ENCODE data around the gene BORA. TPM values are rescaled to one million over a fixed set of nuclear protein-coding genes. Genes with fewer than 3 reads are reported as not detected.
A peak's percentile ranks its signal among the peaks of the same experiment; 100 is the strongest.
"Not testable (repeated sequence)": the region's sequence is repeated elsewhere in the genome, so short reads cannot be mapped to it uniquely, and the experiment has no call there.

Gene BORA
- total RNA-seq, 1 donor from 2014 or later = 1.6 TPM

DNA sequence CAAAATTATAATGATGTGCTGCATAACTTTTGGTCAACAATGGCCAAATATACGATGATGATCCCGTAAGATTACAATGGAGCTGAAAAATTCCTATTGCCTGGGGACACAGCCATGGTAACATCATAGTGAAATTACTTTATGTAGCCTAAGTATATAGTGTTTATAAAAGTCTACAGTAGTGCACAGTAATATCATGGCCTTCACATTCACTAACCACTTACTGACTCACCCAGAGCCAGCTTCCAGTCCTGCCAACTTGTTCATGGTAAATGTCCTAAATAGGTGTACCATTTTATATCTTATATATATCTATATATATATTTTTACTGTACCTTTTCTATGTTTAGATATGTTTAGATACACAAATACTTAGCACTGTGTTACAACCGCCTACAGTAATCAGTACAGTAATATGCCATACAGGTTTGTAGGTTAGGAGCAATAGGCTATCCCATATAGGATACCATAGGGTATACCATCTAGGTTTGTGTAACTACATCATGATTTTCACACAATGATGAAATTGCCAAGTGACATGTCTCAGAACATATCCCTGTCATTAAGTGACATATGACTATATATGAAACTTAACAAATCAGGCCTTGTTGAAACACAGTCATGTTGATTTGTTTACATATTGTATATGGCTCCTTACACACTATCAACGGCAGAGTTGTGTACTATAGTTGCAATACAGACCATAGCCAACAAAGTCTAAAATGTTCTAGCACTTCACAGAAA is 30.2 kb downstream of the BORA start:
- no peak for FAIRE-seq

DNA sequence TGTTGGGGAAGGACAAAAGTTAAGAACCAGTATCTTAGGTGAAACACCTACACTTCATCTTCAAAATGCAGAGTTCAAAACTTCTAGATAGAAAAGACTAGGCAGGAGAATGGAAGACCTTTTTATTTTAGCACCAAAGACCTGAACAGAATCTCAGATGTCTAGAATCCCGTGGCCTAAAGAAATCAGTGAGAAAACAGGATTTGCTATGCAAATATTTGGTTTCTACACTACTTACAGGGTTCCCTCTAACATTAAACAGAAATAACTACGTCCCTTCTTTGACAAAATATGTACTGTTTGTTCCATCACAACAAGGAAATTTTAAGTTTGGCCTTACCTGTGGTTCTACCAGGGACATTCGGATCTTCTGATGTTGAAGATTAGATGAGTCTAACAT is 32.5 kb downstream of the BORA start:
- DNase-seq (ENCODE audit: low spot score in 2 of 2) (no peak), FAIRE-seq (no peak)

More for the DNA sequence above, 30.2 kb downstream of the BORA start:
- no peak for DNase-seq (ENCODE audit: low spot score in 2 of 2)

DNA sequence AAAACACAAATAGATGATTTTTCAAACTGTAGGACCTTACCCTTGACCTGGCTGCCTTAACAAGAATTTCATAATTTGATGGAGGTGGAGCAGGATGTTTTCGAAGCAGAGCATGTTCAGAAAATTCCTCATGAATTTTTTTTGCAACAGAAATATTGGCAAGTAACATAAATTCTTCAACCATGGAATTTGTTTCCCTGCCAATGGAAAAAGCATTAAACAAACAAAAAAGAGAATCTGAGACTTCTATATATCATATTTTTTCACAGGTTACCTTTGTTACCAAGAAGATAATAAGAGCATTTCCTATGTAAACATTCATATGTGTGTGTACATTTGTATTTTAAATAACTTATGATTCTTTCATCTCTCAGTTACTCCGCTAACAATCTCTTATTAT is 35.7 kb downstream of the BORA start:
- DNase-seq (ENCODE audit: low spot score in 2 of 2) = no peak
- FAIRE-seq = no peak

DNA sequence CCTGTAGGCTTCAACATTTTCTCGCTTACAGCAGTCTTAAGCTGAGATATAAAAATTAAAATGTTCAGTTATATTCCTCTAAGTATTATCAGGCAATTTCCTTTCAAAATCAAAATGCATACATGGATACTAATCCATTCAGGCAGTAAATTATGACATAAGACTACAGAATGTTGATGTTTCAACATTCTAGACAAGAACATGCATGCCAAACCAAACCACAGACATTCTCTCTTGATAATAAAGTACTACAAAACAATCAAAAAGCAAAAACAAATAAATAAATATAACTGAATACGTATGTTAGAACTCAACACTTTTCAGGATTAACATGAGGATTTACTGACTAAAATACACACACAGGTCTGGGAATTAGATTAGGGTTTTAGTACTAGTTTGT is 46.3 kb downstream of the BORA start:
- DNase-seq (ENCODE audit: low spot score in 2 of 2) (no peak), FAIRE-seq (no peak)

DNA sequence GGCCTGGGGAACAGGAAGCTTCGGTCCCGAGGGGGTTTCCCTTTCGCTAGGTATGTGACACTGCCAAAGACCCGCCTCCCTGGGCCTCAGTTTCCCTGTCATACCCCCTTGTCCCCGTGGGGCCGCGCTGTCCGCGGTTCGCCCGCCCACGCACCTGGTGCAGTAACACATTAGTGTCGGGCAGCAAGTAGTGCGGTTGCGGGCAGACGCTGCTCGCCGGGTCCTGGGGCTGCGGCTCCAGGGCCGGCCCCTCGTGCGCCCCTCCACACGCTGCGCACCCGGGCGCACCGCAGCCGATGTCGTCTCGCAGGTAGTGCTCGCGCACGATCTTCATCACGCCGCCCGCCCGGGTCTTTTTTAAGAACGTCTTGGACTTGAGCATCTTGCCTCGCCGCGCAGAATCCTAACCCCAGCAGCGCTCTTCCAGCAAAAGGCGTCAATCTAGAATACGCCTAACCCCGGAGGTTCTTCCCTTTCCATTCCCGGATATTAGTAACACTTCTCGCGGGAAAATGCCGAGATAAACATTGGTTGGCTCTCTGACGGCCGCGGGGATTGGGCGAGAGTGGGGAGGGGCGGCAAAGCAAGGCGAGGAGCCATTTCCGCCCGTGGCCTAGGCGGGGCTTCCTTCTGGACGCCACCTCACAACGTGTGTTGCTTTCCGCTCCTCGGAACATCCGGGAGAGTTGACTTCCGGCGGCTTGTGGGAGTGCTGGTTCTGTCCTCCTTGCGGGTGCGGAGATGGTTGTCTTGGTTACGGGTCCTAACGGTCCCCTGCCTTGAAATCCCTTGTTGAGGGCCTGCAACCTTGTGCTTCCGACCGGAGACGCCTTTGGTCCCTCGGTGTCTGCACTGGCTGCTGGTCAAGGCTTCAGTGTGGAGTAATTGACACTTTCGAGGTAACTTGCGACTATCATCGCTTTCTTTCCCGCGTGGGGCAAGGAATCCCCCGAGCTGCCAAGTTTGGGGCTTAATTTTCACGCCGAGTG is 54.0 kb downstream of the BORA start, which contains the start of the genes DIS3 and PIBF1:
Gene DIS3 (minus strand): TSS at position 450 of the 989 bp plus-strand sequence. CDS start 68 bp downstream, at position 382.
Gene PIBF1 (plus strand): TSS at position 683 of the 989 bp plus-strand sequence. CDS start 1,337 bp downstream, outside the sequence.
- peak; percentile 85 for FAIRE-seq
- peak; percentile 83 to 91 for DNase-seq (ENCODE audit: low spot score in 2 of 2)

DNA sequence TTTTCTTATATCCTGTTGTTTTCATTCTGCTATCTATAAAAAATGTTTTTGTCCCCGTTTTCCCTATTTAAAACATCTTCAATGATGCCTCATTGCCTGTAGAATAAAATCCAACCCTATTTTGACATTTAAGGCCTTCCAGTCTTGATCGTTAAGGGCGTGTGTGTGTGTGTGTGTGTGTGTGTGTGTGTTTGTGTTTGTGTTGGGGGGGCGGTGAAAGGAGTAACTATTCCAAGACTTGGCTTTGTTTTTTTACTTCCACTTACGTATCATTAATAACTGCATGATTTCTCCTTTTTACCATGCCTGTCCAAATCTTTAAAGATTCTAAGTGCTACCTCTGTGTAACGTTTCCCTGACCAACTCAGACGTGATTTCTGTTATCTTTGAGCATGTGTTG is 55.0 kb downstream of the BORA start:
- DNase-seq (ENCODE audit: low spot score in 2 of 2) = no peak

DNA sequence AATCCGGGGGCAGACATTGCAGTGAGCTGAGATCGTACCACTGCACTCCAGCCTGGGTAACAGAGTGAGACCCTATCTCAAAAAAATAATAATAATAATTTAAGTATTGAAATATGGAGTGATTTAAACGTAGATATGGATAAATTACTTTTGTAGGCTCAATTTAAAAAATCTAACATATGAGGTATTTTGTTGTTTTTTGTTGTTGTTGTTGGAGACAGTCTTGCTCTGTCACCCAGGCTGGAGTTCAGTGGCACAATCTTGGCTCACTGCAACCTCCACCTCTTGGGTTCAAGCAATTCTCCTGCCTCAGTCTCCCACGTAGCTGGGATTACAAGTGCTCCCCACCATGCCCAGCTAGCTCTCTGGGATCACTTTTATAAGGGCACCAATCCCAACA is 57.0 kb downstream of the BORA start:
- FAIRE-seq = not testable (repeated sequence)

More for the DNA sequence above, 55.0 kb downstream of the BORA start:
- FAIRE-seq = no peak

DNA sequence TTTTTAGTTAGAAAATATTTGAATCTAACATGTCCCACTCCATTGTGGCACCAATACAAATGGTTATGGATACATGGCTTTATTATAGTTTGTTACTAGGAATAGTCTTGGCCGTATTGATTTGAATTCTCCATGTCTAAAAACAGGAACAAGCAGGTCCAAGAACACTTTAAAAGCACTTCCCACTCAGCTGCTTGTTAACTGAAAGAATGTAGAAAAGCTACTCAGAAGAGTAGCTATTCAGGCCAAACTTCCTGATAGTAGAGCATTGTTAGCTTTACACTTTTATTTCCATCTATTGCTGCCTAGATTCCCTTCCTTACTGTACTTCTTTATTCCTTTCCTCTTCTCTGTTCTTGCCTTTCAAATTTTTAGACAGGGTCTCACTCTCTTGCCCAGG is 61.1 kb downstream of the BORA start:
- DNase-seq (ENCODE audit: low spot score in 2 of 2) = no peak
- FAIRE-seq = no peak

More for the DNA sequence above, 57.0 kb downstream of the BORA start:
- not testable (repeated sequence) for DNase-seq (ENCODE audit: low spot score in 2 of 2)

DNA sequence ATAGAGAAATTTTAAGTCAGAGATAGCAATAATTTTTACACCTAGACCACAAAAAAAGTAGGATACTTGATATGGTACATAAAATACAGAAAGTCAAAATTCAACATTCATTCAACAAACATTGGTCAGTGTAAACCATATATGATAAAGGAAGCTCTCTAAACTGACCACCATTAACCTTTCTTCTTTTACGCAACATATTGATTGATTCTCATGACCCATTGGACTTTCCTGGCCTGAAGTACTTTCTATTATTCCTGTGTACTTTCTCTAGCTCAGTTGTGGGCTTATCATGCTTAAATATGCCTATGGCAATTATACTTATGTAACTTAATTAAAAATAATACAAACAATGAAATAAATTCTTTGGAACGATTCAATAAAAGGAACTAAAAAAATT is 64.9 kb downstream of the BORA start:
- DNase-seq (ENCODE audit: low spot score in 2 of 2) = no peak
- FAIRE-seq = no peak

DNA sequence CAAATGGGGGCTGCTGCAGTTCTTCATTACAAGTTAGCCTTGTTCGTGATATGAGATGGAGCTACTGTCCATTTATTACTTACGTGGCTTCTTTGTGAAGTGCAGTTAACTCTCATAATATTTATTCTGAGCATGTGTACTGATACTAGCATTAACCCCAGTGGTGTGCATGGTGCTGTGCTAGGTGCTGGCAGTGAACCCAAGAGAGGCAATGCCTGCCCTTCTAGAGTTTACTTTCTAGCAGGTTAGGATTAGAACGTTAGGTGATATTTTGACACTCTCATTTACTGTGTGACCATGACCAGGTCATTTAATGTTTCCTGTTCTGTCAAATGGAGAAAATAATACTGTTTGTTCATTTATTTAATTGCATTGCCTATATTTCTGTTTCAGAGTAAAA is 71.1 kb downstream of the BORA start:
- no peak for FAIRE-seq
- no peak for DNase-seq (ENCODE audit: low spot score in 2 of 2)

DNA sequence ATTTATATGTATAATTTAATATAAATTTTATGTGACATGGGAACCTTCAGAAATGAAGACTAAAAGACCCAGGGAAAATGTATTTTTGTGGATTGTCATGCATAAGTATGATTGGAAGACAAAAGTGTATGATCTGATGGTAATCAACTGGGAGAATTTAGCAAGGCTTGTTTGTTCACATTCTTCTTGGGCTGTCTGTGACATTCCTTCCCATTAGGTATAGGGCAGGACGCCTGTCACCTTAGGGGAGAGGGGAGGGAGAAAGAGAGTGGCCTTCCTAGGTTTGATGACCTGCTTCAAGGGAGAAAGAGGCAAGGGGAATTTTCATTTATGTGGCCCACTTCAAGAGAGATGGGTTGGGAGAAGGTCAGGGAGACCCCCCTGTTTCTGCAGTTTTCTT is 76.6 kb downstream of the BORA start:
- FAIRE-seq = no peak
- no peak for DNase-seq (ENCODE audit: low spot score in 2 of 2)

Small RNA genes within 50 kb of the gene (small RNA-seq; reads per million reads assigned to genes)
- not detected for gene RNU6-80P

Other genes with a start within 250 kb of the BORA start
- 38.3 TPM for gene MZT1, start 294 bp upstream of the BORA start, total RNA-seq
- gene DIS3, start 54.0 kb downstream of the BORA start, total RNA-seq = 32.6 TPM
- 34.6 TPM for gene PIBF1, start 54.2 kb downstream of the BORA start, total RNA-seq